Testis (tissue), 2 donors: Measurements from ENCODE around the gene MYBPC3.

Source experiments
- POLR2A ChIP-seq: fragments of 450-650 bp; IDR thresholded peaks from one replicate; pipeline ENCODE4 v1.6.1; 2017; ENCODE audit warnings: antibody characterized with exemption, mild to moderate bottlenecking, moderate library complexity
- TF ChIP-seq, protein P1 (sequence below), 3 experiments: fragments of 450-650 bp in 2 of 3; fragments of 200-600 bp in 1 of 3; sonication (generic) in 1 of 3; IDR thresholded peaks; one replicate each; pipeline ENCODE4 v1.5.1; 2016 to 2019; ENCODE audit warnings: antibody characterized with exemption in 3 of 3, mild to moderate bottlenecking in 2 of 3, moderate library complexity in 1 of 3

DNA sequence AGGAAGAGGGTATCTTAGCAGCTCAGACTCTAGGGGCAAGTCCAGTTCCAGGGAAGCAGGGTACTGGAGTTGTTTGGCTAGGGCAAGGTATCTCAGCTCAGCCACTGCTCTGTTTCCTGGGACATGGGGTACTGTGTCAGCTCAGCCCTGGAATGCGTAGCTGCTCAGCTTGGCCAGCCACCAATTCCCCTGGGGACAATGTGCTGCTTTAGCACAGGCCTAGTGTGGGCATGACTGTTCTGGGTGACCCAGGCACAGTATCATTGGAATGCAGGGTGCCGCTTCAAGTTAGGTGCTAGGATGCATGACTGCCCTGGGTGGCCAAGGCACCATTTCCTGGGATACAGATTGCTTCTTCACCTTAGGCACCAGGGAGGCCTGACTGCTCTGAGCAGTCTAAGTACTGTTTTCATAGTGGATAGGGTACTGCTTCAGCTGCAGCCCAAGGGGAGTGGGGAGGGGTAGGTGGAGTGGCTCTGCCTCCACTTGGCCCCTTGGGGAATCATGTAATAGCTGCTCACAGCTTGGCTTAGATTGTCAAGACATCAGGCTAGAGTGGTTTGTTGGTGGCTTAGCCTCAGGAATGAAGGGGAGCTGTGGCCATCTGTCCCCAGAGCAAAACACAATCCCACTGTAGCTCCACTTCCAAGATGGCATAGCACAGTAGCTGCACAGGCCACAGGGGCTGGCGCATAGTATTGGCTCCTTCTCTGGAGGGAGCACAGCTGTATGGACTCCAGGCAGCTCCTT lies 46.6 kb downstream of the MYBPC3 start:
- TF ChIP-seq, protein P1, sequence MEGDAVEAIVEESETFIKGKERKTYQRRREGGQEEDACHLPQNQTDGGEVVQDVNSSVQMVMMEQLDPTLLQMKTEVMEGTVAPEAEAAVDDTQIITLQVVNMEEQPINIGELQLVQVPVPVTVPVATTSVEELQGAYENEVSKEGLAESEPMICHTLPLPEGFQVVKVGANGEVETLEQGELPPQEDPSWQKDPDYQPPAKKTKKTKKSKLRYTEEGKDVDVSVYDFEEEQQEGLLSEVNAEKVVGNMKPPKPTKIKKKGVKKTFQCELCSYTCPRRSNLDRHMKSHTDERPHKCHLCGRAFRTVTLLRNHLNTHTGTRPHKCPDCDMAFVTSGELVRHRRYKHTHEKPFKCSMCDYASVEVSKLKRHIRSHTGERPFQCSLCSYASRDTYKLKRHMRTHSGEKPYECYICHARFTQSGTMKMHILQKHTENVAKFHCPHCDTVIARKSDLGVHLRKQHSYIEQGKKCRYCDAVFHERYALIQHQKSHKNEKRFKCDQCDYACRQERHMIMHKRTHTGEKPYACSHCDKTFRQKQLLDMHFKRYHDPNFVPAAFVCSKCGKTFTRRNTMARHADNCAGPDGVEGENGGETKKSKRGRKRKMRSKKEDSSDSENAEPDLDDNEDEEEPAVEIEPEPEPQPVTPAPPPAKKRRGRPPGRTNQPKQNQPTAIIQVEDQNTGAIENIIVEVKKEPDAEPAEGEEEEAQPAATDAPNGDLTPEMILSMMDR (IDR thresholded peaks at IDR 0.05) = no peak
- TF ChIP-seq POLR2A = no peak
